Hematopoietic multipotent progenitor cell treated with erythropoietin and hydrocortisone succinate and interleukin-3 and kit ligand, for 4 days (in vitro differentiated cells): ENCODE results near the gene MYBPC2.
"Not testable (repeated sequence)": the region's sequence is repeated elsewhere in the genome, so short reads cannot be mapped to it uniquely, and the experiment has no call there.

Source experiments
- DNase-seq: peaks from one replicate; pipeline ENCODE4 v3.0.0-alpha.2; 2015

MYBPC2 gene

DNA sequence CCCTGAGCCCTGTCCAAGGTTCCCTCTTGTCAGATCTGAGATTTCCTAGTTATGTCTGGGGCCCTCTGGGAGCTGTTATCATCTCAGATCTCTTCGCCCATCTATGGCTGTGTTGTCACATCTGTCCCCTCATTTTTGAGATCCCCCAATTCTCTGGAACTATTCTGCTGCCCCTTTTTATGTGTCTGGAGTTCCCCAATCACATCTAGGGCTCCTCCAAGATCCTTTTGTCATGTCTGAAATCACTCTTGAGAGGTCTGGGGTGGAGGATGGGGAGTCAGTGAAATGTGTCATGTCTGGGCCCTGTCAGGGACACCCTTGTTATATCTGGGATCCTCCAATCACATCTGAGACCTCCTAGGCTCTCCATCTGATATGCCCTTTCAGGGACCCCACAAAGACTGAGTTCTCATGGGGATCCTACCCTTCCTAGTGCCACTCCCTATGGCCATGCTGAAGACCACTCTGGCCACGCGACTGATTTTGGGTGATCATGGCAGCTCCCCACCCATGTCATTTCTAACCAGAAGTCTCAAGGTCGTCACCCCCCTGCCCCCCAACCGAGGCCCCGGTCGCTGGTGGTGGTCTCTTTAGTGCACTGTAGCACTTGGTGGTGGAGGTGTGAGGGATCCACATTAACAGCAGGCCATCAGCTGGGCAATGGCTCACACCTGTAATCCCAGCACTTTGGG, 3.8 kb upstream of the MYBPC2 start:
- no peak for DNase-seq

DNA sequence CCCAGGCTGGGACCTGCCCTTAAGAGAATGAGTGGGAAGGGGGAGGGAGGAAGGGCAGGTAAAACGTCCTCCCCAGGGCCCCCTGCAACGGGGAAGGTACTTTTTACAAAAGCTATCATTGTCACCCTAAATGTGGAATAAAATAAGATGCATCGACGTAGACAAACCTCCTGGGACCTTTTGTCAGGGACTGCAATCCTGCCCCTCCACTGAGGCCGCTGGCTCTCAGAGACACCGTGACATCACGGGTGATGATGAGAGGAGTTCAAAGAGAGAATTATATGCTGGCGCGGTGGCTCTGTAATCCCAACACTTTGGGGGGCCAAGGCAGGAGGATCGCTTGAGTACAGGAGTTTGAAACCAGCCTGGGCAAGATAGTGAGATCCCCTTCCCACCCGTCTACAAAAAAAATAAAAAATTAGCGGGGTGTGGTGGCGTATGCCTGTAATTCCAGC, 1.8 kb upstream of the MYBPC2 start:
- no peak for DNase-seq

DNA sequence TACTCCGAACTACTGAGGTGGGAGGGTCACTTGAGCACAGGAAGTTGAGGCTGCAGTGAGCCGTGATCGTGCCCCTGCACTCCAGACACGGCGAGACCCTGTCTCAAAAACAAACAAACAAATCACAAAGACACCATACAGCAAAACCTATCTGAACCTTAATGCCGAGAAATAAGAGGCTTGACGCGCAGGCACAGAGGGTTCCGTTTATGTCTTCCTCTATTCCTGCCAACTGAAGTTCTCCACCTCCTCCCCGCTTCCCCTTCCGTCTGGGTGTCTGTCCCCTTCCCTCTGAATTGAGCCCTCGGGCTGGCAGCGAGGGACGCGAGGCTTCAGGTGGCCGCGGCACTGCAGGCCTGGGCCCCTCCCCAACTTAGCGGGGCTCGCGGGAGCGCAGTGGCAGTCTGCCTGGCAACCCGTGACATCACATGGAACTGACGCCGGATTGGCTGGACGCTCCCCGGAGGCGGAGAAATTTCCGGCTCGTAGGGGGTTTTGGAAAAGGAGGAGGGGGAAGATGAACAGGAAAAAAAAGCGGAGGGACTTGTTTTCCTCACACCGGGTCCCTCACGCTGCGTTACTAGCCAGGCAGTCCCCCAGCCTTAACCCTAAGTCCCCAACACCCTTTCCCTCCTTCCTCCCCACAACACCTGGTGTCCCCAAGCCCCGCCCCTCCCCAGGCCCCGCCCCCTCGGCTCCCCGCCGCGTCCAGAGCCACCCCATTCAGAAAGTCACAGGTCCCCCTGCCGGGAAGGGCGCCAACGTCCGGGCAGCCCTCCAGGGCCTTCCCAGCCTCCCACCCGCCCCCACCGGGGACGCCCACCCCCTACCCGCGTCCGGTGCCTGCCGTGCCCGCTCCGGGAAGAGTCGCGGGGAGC, 1.1 kb upstream of the MYBPC2 start:
- DNase-seq = peak; percentile 87

DNA sequence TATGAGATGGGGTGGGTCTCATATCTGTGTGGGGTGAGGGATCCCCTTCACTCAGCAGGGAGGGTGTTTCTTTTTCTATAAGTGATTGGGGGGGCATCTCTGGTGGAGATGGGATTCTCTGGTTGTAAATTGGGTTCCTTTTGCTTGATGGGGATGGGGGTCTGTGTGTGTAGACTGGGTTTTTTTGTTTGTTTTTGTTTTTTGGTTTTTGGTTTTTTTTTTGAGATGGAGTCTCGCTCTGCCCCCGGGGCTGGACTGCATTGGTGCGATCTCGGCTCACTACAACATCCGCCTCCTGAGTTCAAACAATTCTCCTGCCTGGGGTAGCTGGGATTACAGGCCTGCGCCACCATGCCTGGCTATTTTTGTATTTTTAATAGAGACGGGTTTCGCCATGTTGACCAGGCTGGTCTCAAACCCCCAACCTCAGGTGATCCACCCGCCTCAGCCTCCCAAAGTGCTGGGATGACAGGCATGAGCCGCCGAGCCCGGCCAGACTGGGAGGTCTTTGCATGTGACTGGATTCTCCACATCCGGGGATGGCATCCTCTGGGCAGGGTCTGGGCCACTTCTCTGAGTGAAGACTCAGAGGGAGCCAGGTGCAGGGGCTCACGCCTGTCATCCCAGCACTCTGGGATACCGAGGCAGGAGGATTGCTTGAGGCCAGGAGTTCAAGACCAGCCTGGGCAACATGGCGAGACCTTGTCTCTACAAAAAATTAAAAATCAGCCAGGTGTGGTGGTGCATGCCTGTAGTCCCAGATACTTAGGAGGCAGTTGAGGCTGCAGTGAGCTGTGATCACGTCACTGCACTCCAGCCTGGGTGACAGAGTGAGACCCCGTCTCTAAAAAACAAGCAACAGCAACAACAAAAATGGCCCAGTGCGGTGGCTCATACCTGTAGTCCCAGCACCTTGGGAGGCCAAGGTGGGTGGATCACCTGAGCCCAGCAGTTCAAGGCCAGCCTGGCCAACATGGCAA, 799 bp downstream of the MYBPC2 start:
- no peak for DNase-seq

DNA sequence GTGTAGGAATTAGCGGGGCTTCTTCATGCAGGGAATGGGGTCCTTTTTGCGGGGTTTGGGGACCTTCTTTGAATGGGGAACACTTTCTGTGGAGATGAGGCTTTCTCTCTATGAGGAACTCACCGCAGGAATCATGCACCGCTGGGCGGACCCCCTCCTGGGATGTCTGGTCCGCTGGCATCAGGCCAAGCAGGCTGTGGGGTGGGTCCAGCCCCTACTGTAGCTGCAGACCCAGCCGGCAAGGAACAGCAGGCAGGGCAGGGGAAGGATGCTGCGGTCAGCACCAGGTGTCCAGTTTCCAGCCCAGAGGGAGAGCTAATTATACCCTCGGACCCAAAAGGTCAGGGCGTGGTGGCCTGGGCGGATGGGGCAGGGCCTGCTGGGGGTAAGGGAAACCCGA, 1.8 kb downstream of the MYBPC2 start:
- DNase-seq = no peak

DNA sequence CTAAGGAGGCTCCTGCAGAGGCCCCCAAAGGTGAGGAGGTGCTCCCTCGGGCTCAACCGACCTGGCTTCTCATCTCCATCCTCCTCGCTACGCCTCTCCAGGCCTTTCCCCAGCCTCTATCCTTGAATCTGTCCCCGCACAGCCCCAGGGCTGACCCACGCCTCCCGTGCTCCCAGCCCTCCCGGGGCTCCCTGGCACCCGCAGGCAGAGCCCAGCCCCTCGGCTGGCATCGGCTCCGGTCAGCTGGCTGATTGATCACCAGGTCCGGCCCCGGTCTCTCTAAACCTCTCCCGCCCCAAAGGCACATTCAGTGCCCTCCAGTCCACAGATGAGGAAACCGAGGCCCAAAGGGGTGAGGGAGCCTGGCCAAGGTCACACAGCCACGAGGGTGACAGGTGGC, 2.5 kb downstream of the MYBPC2 start:
- DNase-seq = no peak

DNA sequence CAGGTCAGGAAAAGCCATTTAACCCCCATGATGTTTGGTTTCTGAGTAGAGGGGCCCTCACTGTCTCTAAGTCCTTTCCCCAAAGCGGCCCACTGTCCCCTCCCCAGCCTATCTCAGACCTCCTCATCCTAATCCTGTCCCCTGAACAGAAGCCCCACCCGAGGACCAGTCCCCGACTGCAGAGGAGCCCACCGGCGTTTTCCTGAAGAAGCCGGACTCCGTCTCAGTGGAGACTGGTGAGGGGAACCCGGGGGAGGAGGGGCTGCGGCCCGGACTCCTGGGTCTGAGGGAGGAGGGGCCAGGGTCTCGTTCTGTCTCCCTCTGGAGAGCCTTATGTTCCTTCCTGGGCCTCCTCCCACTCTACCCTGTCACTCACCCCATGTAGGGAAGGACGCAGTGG, 2.9 kb downstream of the MYBPC2 start:
- no peak for DNase-seq

DNA sequence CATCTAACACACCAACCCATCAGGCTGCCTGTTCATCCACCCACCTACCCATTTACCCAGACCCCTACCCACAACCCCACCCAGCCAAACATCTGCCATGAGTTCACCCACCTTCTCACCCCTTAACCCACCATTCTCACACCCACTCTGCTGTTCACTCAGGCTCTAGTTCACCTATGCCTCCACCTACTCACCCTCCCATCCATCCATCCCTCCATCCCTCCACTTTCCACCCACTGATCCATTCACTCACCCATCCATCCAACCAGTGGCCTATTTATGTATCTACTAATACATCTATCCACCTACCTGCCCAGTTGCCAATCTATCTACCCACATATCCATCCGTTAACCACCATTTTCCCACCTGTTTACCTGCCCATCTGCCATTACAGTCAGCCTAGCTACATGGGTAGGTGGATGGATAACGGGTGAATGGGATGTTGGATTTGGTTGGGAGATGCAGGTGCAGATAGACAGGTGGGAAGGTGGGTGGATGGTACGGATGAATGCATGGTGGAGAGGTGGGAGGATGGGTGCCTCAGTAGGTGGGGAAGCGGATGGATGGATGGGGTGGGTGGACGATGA, 5.3 kb downstream of the MYBPC2 start:
- no peak for DNase-seq

DNA sequence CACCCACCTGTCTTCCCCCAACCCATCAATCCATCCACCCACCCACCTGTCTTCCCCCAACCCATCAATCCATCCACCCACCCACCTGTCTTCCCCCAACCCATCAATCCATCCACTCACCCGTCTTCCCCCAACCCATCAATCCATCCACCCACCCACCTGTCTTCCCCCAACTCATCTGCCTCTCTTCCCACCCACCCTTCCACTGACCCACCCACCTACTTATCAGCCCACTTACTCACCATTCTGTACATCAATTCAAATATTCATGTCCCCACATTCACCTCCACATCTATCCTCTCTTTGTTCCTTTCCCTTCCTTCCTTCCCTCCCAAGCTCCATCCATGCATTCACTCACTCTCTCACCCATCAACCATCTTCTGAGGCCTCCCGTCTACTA, 6.4 kb downstream of the MYBPC2 start:
- DNase-seq = not testable (repeated sequence)

DNA sequence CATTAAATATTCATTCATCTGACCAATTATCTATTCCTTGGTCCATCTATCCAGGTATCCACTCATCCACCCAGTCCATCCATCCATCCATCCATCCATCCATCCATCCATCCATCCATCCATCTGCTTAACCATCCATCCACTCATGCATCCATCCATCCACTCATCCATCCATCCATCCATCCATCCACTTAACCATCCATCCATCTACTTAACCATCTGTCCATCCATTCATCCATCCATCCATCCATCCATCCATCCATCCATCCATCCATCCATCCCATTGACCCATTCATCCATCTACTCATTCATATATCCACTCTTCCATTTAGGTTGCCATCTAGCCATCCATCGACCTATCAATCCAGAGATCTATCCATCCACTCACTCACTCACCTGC, 11.4 kb downstream of the MYBPC2 start:
- no peak for DNase-seq

DNA sequence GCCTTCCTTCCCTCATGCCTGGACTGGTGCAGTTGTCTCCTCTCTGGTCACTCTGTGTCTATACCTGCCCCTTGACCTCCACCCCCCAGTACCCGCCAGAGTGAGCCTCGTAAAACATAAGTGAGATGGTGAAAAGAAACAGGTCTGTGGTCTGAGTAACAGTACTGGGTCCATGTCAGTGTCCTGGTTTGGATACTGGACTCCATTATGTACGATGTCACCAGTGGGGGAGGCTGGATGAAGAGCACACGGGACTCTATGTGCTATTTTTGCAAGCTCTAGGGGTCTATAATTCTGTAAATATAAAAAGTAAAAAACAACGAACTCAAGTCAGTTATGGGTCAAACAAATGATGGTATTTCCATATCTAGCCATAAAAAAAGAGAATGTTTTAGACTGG, 14.4 kb downstream of the MYBPC2 start:
- no peak for DNase-seq

DNA sequence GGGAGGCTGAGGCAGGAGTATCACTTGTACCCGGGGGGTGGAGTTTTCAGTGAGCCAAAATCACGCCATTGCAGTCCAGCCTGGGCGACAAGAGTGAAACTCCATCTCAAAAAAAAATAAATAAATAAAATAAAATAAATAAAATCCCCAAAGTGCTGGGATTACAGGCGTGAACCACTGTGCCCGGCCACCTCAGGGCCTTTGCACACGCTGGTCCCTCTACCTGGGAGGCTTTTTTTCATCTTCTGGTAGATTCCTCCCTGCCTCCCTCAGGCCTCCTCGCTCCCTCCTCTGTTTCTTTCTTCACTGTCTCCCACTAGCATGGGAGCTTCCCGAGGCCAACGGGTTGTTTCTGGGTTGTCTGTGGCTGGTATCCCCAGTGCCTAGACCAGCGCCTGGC, 15.1 kb downstream of the MYBPC2 start:
- DNase-seq = no peak

DNA sequence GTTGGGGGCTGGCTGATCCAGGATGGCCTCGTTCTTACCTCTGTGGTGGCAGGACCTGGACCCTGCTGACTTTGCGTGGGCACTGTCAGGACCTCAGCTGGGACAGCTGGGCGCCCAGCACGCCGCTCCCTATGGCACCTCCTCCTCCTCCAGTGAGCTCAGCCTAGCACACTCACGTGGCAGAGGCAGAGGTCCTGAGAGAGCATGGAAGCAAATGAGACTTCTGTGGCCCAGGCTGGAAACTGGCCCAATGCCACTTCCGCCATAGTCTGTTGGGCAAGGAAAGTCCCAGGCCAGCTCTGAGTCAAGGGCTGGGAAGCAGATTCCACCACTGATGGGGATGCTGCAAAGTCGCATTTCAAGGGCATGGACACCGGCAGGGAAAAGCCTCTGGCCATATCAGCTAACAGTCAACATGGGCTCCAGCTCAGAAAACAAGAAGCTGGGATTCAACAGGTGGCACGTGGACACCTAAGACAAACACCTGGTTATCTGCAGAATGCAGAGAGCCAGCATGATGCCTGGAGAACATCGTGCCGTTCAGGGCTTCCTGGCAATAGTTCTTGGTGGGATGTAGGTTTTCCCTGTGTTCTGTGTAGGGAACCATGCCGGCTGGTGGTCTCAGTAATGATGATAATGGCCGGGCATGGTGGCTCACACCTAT, 16.7 kb downstream of the MYBPC2 start:
- no peak for DNase-seq

DNA sequence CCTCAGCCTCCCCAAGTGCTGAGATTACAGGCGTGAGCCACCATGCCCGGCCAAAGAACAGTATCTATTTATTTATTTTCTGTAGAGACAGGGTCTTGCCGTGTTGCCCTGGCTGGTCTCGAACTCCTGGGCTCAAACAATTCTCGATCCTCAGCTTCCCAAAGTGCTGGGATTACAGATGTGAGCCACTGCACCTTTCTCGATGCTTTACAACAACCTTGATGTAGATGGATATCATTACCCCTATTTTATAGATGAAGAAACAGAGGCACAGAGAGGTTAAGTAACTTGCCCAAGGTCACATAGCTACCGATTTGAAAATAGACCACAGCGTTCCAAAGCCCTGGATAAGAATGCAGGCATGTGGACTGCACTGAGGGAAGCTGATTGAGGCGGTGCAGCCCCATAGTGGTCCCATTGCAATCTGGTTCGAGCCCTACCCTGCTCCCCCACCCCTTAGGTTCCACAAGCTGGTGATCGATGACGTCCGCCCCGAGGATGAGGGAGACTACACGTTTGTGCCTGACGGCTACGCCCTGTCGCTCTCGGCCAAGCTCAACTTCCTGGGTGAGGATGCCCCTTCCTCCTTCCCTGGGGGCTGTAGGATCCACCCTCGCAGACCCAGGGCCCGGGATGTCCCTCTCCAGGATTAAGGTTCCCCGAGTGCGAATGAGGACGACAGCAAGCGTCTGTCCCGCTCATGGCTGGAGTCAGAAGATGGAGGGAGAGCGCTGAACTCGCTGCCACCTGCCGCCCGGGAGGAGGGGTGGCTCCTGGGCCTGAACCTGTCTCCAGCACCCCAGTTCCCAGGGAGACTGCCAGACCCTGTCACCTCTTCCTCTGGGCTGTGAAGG, 17.9 kb downstream of the MYBPC2 start:
- DNase-seq = no peak

DNA sequence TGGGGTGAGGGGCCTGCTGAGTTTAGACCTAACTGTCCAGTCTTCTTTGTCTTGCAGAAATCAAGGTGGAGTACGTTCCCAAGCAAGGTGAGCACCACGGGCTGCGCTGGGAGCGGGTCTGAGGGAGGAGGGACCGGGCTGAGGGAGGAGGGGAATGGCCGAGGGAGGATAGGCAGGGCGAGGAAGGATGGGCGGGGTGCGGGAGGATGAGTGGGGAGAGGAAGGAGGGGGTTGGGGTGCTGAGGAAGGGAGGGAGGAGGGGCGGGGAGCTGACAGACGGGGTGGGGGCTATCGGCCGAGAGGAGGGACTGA, 18.5 kb downstream of the MYBPC2 start:
- no peak for DNase-seq

DNA sequence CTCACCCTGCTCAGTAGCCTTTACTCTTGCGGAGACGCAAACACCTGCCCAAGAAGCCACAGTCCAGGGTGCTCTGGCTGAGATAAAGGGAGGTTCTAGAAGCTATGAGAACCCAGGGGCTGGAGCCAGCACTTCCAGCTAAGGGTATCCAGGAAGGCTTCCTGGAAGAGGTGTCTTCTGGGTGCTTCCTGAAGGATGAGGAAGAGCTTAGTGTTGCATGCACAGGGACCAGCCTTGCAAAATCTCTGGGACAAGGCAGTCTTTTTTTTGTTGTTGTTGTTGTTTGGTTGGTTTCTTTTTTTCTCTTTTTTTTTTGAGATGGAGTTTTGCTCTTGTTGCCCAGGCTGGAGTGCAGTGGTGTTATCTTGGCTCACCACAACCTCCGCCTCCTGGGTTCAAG, 20.6 kb downstream of the MYBPC2 start:
- DNase-seq = no peak

DNA sequence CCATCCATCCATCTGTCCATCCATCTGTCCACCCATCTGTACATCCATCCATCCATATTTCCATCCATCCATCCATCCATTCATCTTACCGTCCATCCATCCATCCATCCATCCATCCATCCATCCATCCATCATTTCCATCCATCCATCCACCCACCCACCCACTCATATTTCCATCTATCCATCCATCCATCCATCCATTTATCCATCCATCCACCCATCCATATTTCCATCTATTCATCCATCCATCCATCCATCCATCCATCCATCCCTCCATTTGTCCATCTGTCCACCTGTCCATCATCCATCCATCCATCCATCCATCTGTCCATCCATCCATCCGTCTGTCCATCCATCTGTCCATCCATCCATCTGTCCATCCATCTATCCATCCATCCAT, 23.3 kb downstream of the MYBPC2 start:
- no peak for DNase-seq

DNA sequence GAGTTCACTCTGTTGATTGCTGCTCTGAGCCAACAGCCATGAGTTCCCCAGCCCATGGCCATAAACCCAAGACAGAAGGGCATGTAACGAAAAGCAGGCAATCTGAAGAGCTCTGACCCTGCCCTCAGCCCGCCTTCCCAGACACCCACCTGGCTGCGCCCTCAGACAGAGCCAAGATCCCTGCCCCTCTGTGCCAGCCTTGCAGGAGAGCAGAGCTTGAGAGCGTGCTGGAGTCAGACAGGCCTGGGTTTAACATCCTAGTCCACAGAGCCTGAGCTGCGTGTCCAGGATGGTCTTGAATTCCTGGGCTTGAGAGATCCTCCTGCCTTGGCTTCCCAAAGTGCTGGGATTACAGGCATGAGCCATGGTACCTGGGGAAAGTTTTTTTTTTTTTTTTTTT, 24.6 kb downstream of the MYBPC2 start:
- no peak for DNase-seq

DNA sequence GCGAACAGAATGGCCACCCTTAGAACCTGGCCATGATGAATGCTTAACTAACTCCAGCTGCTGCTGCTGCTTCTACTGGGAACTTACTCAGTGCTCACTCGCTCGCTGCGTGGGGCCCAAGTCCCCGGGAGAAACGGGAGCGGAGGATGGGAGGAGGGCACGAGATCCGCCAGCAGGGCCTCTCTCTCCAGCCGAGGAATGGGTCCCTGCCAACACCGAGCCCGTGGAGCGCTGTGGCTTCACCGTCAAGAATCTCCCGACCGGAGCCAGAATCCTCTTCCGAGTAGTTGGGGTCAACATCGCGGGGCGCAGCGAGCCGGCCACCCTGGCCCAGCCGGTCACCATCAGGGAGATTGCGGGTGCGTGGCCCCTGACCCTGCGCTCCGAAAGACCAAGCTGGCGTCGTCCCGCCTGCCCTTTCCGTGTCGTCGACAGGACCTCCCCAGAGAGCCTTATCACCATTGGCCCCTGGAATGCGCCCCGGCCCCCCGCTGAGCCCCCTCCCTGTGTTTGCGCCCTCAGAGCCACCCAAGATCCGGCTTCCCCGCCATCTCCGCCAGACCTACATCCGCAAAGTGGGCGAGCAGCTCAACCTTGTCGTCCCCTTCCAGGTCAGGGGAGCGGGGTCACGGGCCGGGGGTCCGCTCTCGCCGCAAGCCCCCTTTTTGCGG, 25.8 kb downstream of the MYBPC2 start:
- no peak for DNase-seq

DNA sequence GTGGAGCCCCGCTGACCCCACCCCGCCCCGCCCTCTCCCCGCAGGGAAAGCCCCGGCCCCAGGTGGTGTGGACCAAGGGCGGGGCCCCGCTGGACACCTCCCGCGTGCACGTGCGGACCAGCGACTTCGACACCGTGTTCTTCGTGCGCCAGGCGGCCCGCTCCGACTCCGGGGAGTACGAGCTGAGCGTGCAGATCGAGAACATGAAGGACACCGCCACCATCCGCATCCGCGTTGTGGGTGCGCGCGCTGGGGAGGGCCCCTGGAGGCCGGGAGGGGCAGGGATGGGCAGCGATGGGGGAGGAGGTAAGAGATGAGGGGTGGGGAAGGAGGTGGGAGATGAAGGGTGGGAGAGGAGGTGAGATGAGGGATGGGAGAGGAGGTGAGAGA, 26.4 kb downstream of the MYBPC2 start:
- DNase-seq = no peak

DNA sequence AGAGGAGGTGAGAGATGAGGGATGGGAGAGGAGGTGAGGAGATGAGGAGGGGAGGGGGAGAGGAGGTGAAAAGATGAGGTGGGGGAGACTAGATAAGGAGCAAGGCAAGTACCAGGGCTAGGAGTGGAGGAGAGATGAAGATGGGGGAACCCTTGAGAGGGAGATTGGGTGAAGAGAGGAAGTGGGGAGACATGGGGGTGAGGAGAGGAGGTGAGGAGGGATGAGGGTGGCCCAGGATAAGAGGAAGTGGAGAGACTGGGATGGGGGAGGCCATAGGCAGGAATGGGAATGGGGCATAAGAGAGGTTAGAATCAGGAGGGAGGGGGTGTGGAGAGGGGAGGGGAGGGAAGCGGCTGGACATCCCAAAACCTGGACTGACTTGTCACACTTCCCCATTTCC, 26.9 kb downstream of the MYBPC2 start:
- DNase-seq = no peak
